ENCODE data around the gene MAPK10. TPM values are rescaled to one million over a fixed set of nuclear protein-coding genes. Genes with fewer than 3 reads are reported as not detected.

The MAPK10 gene
- total and polyA plus RNA-seq, 9 of the 15 experiments (the other 6 are each of a cell fraction or from before 2014, with no cell fraction given), result 0.10 to 0.53 (median 0.18) TPM; not detected in 4

DNA sequence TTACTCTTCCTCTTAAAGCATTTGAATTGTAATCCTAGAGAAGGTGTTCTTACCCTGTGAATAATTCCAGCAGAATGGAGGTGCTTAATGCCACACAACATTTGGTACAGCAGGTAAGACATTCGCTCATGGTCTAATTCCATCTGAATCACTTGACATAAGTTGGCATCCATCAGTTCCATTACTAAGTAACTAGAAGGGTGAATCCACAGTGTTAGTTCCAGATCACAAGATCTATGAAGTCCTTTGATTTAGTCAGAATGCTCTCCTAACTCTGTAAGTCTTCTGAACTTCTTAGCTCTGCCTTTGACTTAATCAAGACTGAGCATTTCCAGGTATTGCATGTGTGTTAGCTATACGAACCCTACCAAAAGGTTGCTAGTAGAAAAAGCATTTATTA is 258.0 kb downstream of the MAPK10 start (continued):
- no peak for TF ChIP-seq MYBL2 (IDR thresholded peaks at IDR 0.05; ENCODE audit: low read depth)
- no peak for TF ChIP-seq MYBL2 (CRISPR knock-in tag; IDR thresholded peaks at IDR 0.05; ENCODE audit: borderline replicate concordance)
- TF ChIP-seq SP1 (CRISPR knock-in tag; IDR thresholded peaks at IDR 0.05), result no peak
- TF ChIP-seq, protein P1, sequence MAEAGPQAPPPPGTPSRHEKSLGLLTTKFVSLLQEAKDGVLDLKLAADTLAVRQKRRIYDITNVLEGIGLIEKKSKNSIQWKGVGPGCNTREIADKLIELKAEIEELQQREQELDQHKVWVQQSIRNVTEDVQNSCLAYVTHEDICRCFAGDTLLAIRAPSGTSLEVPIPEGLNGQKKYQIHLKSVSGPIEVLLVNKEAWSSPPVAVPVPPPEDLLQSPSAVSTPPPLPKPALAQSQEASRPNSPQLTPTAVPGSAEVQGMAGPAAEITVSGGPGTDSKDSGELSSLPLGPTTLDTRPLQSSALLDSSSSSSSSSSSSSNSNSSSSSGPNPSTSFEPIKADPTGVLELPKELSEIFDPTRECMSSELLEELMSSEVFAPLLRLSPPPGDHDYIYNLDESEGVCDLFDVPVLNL (CRISPR knock-in tag; IDR thresholded peaks at IDR 0.05; ENCODE audit: low read depth), result no peak
- TF ChIP-seq CBX1 (IDR thresholded peaks at IDR 0.05; ENCODE audit: low read depth), result no peak
- TF ChIP-seq ARID3A (IDR thresholded peaks at IDR 0.05; ENCODE audit: borderline replicate concordance, low read depth, low read length), result no peak
- TF ChIP-seq SMAD1 (IDR thresholded peaks at IDR 0.05; ENCODE audit: low read depth, low read length, partially characterized antibody), result no peak
- TF ChIP-seq ZNF589 (CRISPR knock-in tag; IDR thresholded peaks at IDR 0.05; ENCODE audit: low read depth), result no peak
- TF ChIP-seq PTBP1 (IDR thresholded peaks at IDR 0.05; ENCODE audit: low read depth, low read length), result no peak

- in situ Hi-C loops (cut with MboI), result no loop called here
- no TSS peak for BruUV-seq (replicated peaks)
- H2AFZ ChIP-seq (ENCODE audit: low read depth, low read length), result no peak overlapping the region
- no peaks in the 10 kb centered on the region for H3K9me1 ChIP-seq (ENCODE audit: control insufficient read depth, insufficient read depth, low read length)
- no peaks in the 10 kb centered on the region for H3K4me1 ChIP-seq (replicated peaks in 1 of 2; ENCODE audit: control insufficient read depth in 2 of 2, insufficient read depth in 2 of 2, low read length in 2 of 2)
- H3K27me3 ChIP-seq (ENCODE audit: control insufficient read depth in 2 of 2, insufficient read depth in 2 of 2, low read length in 2 of 2), result no peaks in the 10 kb centered on the region
- H3K9ac ChIP-seq (ENCODE audit: insufficient read depth in 1 of 2, low read depth in 2 of 2, low read length in 2 of 2), result no peak overlapping the region
- intact Hi-C loops (cut with micrococcal nuclease), result no loop called here
- H3K36me3 ChIP-seq (ENCODE audit: control insufficient read depth, insufficient read depth, low read length), result no peaks in the 10 kb centered on the region
- no peaks in the 10 kb centered on the region for H3K9me3 ChIP-seq (replicated peaks; ENCODE audit: control insufficient read depth, insufficient read depth, low read depth, low read length)
- ATAC-seq (no peak), DNase-seq (ENCODE audit: extremely low read depth in 1 of 4, low spot score in 3 of 4) (no peak), FAIRE-seq (no peak)
- H3K79me2 ChIP-seq (ENCODE audit: control insufficient read depth, insufficient read depth, low read length), result no peaks in the 10 kb centered on the region
- ChIA-PET CTCF (ENCODE audit: low intra/inter-chr PET ratio) (no interaction called here), POLR2A (no interaction called here)
- no peak overlapping the region for H3K4me2 ChIP-seq (ENCODE audit: insufficient read depth, low read length)
- no peak overlapping the region for H3K27ac ChIP-seq (ENCODE audit: extremely low read depth, low read depth, low read length)
- no peaks in the 10 kb centered on the region for H4K20me1 ChIP-seq (replicated peaks; ENCODE audit: control insufficient read depth, insufficient read depth, low read length)
- H3K4me3 ChIP-seq, result no peak overlapping the region
Observed at GRCh38 chr4:86101410-86101809, 258.4 kb downstream of the MAPK10 start.
